ENCODE data around the gene KDELR3.

The KDELR3 gene

DNA sequence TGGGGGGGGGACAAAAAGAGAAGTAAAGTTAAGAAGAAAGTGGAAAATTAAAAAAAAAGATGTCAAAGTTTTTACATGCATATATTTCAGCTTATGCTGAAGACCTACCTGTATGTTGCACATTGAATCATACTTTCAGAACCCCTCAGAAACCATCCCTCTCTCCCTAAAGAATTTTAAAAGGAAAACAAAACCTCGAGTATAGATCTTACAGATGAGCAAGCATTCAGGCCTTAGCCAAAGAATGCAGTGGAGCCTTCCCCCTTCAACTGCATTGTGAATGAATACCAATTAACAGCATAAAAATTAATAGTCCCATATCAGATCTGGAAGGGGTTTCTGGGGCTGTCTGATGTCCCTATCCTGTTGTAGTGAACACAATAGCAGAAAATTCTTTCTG lies 16.3 kb downstream of the KDELR3 start:
- DNase-seq = no peak

GRCh38 chr22:38485783-38486182 lies 17.9 kb downstream of the KDELR3 start:
- no peak for DNase-seq

DNA sequence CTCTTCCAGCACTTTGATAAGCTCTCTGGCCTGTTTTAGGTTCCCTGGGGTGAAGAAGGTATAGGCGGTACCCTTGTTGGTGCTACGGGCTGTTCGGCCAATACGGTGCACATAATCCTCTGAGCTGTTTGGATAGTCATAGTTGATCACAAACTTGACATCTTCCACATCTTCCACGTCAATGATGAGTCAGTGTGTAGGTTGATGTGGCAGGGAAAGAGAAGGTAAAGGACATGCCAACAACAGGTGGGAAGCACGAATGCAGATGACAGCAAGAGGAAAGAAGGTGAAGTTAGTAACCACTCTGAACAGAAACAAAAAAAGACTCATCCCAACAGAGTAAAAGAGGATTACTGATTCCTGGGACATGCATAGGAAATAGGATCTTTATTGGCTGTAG lies 20.1 kb downstream of the KDELR3 start:
- DNase-seq = no peak

- DNase-seq = no peak
Measured at GRCh38 chr22:38489142-38489541, 21.2 kb downstream of the KDELR3 start.

DNA sequence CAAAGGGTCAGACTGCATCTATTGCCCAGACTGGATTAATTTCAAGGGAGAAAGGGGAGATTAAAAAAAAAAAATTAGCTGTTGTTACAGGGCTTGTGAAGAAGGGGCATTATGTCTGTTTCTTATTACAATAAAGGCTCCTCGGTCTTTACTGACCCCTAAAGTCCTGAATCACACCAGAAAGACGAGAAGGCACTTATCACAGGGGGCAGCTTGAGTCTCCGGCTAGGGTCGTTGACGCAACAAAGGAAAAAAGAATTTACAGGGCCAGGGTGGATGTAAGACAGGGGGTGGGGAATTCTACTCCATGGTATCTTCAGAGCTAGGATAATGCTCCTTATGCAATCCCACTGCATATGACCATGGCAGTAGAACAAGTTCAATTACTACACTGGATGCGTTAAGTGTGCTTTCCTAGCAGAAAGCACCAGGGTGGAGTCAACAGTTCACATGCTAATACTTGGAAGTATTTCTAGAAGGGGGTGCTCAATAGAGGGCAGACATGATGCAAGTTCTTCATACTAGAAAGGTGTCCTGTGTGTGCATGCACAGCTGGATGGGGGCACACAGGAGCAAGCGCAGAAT lies 21.8 kb downstream of the KDELR3 start:
- no peak for DNase-seq

DNA sequence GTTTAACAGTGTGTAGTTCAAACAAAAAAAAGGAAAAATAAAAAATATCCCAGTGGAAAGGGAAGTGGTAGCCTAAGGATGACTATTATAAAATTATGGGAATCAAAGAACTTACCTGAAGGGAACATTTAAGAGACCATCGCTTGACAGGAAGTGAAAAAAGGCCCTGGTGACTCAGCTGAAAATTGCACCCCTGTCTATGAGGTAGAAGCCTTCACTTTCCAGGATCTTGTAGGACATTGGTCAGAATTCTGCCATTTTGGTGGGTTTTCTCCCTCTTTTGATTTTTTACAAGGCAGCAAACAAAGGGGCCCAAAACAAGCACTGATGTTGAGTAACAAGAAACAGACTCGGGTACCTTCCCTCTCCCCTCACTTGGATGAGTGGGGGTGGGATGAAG lies 22.6 kb downstream of the KDELR3 start:
- no peak for DNase-seq

- peak; percentile 43 for DNase-seq
Measured at GRCh38 chr22:38490915-38491314, 23.0 kb downstream of the KDELR3 start.

DNA sequence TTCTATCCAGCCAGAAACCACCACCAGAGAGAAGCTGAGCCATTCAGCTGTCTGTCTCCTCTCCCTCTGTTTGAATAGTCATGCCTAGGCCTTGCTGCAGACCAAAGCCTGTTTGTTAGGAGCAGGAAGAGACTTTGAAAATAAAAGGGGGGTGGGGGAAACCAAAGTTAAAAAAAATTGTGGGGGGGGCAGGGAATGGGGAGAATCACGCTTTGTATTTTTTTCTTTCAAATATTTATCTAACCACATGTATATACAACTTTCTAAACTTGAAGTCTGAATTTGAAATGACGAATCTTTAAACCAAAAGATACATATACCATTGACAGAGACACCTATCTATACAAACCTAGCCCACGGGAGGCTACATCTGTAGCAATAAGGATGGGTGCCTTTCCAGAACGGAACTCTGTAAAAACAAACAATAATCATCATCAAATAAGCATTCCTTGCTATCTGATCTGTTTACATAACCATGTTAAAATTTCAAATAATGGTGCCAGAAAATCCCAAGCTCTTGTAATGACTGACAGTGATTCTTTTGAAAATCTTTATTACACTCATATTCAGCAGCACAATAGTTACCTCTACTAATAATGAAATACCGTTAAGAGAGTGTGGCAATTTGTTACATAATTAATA lies 23.9 kb downstream of the KDELR3 start:
- DNase-seq = no peak

GRCh38 chr22:38494498-38494897 lies 26.6 kb downstream of the KDELR3 start:
- peak; percentile 50 for DNase-seq

- DNase-seq = no peak
Measured at GRCh38 chr22:38494939-38495338, 27.0 kb downstream of the KDELR3 start.

- DNase-seq = no peak
Measured at GRCh38 chr22:38497869-38498268, 30.0 kb downstream of the KDELR3 start.

DNA sequence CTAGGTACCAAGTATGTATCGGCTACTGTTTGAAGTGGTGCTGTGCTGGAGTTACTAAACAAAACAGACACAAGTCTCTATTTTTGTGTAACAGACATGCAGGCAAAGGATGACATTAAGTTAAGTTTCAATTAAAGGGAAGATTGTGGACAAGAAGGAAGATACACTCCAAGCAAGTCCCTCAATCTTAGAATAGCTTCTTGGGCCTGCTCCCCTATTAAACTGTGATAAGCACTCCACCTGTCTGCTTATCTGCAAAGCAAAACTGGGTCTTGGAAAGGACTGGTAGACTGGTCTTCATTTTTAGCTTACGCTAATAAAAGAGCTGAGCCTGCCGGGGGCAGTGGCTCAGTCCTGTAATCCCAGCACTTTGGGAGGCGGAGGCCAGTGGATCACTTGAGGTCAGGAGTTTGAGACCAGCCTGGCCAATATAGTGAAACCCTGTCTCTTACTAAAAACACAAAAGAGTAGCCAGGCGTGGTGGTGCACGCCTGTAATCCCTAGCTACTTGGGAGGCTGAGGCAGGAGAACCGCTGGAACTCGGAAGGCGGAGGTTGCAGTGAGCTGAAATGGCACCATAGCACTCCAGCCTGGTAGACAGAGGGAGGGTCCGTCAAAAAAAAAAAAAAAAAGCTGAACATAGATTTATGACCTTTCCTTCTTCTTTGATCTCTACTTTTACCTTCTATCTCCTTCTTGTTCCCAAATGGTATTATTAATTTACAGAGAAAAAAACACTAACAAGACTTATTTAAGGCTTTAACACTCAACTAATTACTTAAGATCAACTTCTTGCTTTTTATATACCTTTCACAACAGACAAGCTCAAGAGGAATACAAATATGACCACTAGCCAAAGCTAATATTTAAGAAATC lies 34.1 kb downstream of the KDELR3 start:
- no peak for DNase-seq

GRCh38 chr22:38503021-38503420 lies 35.1 kb downstream of the KDELR3 start:
- no peak for DNase-seq

DNA sequence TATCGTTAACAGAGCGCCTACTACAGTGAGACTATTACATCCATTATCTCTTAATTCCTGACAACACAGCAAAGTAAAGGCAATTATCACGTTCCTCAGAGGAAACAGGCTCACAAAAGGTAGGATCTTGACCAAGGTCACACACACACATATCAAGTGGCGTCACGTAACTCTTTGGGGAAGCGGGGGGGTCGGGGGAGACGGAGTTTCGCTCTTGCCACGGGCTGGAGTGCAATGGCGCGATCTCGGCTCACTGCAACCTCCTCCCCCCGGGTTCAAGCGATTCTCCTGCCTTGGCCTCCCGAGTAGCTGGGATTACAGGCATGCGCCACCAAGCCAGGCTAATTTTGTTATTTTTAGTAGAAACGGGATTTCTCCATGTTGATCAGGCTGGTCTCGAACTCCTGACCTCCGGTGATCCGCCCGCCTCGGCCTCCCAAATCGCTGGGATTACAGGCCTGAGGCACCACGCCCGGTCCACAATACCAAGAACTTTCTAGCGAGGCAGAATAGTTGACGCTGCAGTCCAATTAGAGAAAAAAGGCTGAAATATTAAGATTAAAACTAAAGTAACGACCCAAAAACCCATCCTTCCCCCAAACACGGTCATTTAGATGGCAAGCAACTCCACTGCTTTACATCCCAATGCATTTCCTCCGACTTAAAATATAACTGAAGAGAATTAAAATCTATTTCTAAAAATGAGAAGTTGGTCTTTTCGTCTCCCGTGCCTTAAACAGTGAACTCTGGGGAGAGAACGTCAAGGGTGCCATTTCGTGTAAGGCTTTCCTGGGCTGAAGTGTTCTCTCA lies 37.0 kb downstream of the KDELR3 start:
- peak; percentile 53 for DNase-seq

- peak; percentile 73 for DNase-seq
Measured at GRCh38 chr22:38505541-38506117, 37.7 kb downstream of the KDELR3 start.

DNA sequence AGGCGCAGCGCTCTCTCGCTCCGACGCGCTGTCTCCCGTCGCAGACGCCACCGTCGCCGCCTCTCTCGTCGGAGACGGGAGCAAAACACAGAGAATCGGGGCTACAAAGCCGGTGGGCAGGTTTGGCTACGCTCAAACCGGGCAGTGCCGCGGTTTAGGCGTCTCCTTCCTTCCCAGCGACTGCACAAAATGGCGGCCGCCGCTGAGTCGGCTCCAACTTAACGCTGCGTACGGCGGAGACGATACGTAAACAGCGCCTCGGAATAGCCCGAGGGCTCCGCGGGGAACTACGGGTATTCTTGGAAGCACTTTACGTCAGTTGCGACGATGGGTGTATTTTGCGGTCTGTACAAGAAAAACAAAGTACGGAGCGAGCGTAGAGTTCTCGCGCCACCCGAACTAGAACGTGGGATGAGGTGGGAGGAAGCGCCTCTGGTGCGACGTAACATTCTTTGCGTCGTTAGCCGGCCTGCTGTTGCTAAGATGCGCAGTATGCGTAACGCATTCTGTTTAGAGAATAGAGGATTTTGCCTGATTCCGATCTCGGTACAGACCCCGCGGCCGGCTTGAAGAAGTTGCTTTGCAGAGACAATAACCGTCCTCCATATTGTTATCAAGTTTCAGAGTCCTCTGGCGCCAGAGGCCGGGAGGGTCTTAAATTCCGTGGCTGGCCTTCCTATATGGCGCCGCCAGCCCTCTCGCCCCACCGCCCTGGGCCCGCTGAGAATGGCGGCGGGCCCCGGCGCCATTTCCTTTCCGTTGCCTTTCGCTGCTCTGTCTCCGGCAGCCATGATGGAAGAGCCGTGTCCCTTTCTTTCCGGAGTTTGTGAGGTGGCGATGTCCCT lies 38.4 kb downstream of the KDELR3 start, which contains the start of gene DDX17:
Gene DDX17, minus strand, starts transcription at position 194 of the 845 bp plus-strand sequence.
- peak; percentile 97 for DNase-seq

GRCh38 chr22:38510416-38510970 lies 42.6 kb downstream of the KDELR3 start:
- no peak for DNase-seq

DNA sequence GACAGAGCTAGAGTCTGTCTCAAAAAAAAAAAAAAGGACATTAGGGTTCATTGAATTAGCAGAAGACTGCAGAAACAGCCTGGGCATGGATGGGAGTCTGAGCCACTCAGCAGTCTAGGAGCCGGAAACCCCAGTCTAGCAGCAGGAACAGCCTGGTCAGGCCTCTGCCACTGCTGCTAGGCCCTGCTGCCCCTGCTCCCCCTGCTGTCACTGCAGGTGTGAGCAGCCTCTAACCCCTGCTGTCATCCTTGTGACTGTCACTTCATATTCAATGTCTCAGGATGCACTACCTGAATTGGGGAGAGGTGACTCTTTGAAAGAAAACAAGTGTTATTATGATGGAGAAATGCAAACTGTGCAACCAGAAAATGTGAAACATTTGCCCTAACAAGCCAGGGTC lies 45.2 kb downstream of the KDELR3 start:
- no peak for DNase-seq

- no peak for DNase-seq
Measured at GRCh38 chr22:38518620-38519019, 50.7 kb downstream of the KDELR3 start.

GRCh38 chr22:38519453-38520250 lies 51.8 kb downstream of the KDELR3 start:
- no peak for DNase-seq

Measured in fibroblast of skin of scalp (primary cell).